ENCODE measurements around the gene RABGAP1L. TPM values are rescaled to one million over a fixed set of nuclear protein-coding genes. Genes with fewer than 3 reads are reported as not detected.

The RABGAP1L gene
- total RNA-seq, 1 experiment from 2014 or later, result 76.9 TPM

DNA sequence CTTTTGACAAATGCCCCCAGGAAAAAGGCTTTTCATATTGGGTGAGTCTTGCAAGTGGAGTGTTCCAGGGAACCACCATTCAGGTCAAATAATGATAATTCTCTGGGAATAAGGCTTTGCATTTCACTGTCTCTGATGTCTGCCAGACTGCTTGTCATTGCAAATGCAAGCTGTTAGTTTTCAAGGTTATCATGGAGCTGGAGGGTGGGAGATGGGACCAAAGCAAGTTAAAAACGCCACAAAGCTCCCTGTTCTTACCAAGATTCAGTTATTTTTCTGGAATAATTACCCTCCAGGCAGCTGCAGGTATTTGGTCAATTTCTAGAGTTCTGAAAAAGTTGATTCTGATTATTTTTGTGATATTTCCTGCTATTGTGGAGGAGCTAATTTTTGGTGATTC, 498.6 kb downstream of the RABGAP1L start (continued):
- TF ChIP-seq, protein P1, sequence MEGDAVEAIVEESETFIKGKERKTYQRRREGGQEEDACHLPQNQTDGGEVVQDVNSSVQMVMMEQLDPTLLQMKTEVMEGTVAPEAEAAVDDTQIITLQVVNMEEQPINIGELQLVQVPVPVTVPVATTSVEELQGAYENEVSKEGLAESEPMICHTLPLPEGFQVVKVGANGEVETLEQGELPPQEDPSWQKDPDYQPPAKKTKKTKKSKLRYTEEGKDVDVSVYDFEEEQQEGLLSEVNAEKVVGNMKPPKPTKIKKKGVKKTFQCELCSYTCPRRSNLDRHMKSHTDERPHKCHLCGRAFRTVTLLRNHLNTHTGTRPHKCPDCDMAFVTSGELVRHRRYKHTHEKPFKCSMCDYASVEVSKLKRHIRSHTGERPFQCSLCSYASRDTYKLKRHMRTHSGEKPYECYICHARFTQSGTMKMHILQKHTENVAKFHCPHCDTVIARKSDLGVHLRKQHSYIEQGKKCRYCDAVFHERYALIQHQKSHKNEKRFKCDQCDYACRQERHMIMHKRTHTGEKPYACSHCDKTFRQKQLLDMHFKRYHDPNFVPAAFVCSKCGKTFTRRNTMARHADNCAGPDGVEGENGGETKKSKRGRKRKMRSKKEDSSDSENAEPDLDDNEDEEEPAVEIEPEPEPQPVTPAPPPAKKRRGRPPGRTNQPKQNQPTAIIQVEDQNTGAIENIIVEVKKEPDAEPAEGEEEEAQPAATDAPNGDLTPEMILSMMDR (IDR thresholded peaks at IDR 0.05), result no peak
- TF ChIP-seq KAT7 (CRISPR knock-in tag; IDR thresholded peaks at IDR 0.05; ENCODE audit: borderline replicate concordance) (no peak), GABPB1 (CRISPR knock-in tag; IDR thresholded peaks at IDR 0.05) (no peak), CBFB (CRISPR knock-in tag; IDR thresholded peaks at IDR 0.05; ENCODE audit: low read depth) (no peak)
- TF ChIP-seq, protein P2, sequence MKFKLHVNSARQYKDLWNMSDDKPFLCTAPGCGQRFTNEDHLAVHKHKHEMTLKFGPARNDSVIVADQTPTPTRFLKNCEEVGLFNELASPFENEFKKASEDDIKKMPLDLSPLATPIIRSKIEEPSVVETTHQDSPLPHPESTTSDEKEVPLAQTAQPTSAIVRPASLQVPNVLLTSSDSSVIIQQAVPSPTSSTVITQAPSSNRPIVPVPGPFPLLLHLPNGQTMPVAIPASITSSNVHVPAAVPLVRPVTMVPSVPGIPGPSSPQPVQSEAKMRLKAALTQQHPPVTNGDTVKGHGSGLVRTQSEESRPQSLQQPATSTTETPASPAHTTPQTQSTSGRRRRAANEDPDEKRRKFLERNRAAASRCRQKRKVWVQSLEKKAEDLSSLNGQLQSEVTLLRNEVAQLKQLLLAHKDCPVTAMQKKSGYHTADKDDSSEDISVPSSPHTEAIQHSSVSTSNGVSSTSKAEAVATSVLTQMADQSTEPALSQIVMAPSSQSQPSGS (CRISPR knock-in tag; IDR thresholded peaks at IDR 0.05; ENCODE audit: borderline replicate concordance, low read depth), result no peak
- TF ChIP-seq, protein P3, sequence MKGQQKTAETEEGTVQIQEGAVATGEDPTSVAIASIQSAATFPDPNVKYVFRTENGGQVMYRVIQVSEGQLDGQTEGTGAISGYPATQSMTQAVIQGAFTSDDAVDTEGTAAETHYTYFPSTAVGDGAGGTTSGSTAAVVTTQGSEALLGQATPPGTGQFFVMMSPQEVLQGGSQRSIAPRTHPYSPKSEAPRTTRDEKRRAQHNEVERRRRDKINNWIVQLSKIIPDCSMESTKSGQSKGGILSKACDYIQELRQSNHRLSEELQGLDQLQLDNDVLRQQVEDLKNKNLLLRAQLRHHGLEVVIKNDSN (CRISPR knock-in tag; IDR thresholded peaks at IDR 0.05), result no peak

DNA sequence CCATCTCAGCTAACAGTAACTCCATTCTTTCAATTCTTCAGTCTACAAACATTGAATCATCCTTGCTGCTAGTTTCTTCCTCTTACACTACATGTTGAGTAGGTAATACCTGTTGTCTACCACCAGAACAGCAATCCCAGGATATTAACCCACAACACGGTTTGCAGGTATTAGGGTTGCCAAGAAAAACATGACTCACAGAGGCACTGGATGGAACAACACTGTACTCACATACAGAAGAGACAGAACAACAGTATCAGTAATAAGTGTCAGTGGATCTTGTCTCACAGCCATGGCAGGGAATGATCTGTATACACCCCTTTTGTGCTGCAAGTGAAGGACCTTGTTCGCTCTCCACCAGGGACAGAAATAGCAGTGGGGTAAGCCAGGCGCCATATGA, 500.5 kb downstream of the RABGAP1L start:
- Mint-ChIP-seq H3K36me3 (peaks cover 2% of the 10 kb centered on the region; the same call in 1 of the 2 replicates), H3K27ac (no peak overlapping the region), H3K4me1 (no peaks in the 10 kb centered on the region), H3K4me3 (no peak overlapping the region), H3K9me3 (peaks cover 19% of the 10 kb centered on the region), H3K27me3 (ENCODE audit: low read depth) (no peaks in the 10 kb centered on the region)
- CTCF ChIA-PET, result no interaction called here
- no peak for DNase-seq (ENCODE audit: low spot score)
- TF ChIP-seq TCF7 (CRISPR knock-in tag; IDR thresholded peaks at IDR 0.05; ENCODE audit: low read depth), result no peak
- TF ChIP-seq ZNF121 (CRISPR knock-in tag; IDR thresholded peaks at IDR 0.05), result no peak
- TF ChIP-seq CBFB (CRISPR knock-in tag; IDR thresholded peaks at IDR 0.05; ENCODE audit: low read depth), result no peak
- TF ChIP-seq ELF4 (CRISPR knock-in tag; IDR thresholded peaks at IDR 0.05; ENCODE audit: low read depth), result no peak
- TF ChIP-seq, protein P4, sequence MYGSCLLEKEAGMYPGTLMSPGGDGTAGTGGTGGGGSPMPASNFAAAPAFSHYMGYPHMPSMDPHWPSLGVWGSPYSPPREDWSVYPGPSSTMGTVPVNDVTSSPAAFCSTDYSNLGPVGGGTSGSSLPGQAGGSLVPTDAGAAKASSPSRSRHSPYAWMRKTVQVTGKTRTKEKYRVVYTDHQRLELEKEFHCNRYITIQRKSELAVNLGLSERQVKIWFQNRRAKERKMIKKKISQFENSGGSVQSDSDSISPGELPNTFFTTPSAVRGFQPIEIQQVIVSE (CRISPR knock-in tag; IDR thresholded peaks at IDR 0.05; ENCODE audit: borderline replicate concordance), result no peak
- TF ChIP-seq, protein P5, sequence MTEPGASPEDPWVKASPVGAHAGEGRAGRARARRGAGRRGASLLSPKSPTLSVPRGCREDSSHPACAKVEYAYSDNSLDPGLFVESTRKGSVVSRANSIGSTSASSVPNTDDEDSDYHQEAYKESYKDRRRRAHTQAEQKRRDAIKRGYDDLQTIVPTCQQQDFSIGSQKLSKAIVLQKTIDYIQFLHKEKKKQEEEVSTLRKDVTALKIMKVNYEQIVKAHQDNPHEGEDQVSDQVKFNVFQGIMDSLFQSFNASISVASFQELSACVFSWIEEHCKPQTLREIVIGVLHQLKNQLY (CRISPR knock-in tag; IDR thresholded peaks at IDR 0.05), result no peak
- no peak for TF ChIP-seq MXD4 (CRISPR knock-in tag; IDR thresholded peaks at IDR 0.05; ENCODE audit: borderline replicate concordance)
- TF ChIP-seq CREB1 (CRISPR knock-in tag; IDR thresholded peaks at IDR 0.05), result no peak
- TF ChIP-seq ZNF416 (CRISPR knock-in tag; IDR thresholded peaks at IDR 0.05), result no peak
- no peak for TF ChIP-seq TEAD4 (CRISPR knock-in tag; IDR thresholded peaks at IDR 0.05)
- TF ChIP-seq NFATC4 (CRISPR knock-in tag; IDR thresholded peaks at IDR 0.05), result no peak
- POLR2A ChIA-PET, result interaction anchor here (0.6 kb wide), 1 partner anchor 75 kb away, joined by 4 read pairs; no protein-coding TSS in a partner anchor
- no peak for ATAC-seq

DNA sequence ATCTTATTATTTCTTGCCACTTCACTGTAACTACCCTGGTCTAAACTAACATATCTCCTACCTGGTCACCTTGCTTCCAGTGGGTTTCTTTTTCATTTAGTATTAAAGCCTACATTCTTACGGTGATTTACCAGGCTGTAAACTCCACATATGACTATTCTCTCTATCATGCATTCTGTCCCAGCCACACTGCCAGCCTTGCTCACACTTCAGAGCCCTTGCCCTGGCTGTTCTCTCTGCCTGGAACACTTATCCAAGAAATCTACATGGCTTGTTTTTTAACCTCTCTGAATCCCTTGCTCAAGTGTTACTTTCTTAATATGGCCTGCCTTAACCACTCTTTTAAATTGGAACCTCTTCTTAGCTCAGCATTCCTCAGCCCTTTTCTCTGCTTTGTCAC, 501.2 kb downstream of the RABGAP1L start:
- Mint-ChIP-seq H3K36me3 (peaks cover 2% of the 10 kb centered on the region; the same call in 1 of the 2 replicates), H3K4me1 (no peaks in the 10 kb centered on the region), H3K4me3 (no peak overlapping the region), H3K9me3 (peaks cover 19% of the 10 kb centered on the region), H3K27ac (no peak overlapping the region), H3K27me3 (ENCODE audit: low read depth) (no peaks in the 10 kb centered on the region)
- no peak for ATAC-seq
- CTCF ChIA-PET, result no interaction called here
- POLR2A ChIA-PET, result no interaction called here
- no peak for DNase-seq (ENCODE audit: low spot score)
- TF ChIP-seq, protein P6, sequence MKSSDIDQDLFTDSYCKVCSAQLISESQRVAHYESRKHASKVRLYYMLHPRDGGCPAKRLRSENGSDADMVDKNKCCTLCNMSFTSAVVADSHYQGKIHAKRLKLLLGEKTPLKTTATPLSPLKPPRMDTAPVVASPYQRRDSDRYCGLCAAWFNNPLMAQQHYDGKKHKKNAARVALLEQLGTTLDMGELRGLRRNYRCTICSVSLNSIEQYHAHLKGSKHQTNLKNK (CRISPR knock-in tag; IDR thresholded peaks at IDR 0.05), result no peak
- TF ChIP-seq CREM (CRISPR knock-in tag; IDR thresholded peaks at IDR 0.05), result no peak
- TF ChIP-seq, protein P7, sequence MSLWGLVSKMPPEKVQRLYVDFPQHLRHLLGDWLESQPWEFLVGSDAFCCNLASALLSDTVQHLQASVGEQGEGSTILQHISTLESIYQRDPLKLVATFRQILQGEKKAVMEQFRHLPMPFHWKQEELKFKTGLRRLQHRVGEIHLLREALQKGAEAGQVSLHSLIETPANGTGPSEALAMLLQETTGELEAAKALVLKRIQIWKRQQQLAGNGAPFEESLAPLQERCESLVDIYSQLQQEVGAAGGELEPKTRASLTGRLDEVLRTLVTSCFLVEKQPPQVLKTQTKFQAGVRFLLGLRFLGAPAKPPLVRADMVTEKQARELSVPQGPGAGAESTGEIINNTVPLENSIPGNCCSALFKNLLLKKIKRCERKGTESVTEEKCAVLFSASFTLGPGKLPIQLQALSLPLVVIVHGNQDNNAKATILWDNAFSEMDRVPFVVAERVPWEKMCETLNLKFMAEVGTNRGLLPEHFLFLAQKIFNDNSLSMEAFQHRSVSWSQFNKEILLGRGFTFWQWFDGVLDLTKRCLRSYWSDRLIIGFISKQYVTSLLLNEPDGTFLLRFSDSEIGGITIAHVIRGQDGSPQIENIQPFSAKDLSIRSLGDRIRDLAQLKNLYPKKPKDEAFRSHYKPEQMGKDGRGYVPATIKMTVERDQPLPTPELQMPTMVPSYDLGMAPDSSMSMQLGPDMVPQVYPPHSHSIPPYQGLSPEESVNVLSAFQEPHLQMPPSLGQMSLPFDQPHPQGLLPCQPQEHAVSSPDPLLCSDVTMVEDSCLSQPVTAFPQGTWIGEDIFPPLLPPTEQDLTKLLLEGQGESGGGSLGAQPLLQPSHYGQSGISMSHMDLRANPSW (CRISPR knock-in tag; conservative IDR thresholded peaks at IDR 0.05; ENCODE audit: low read depth), result no peak
- TF ChIP-seq NFATC4 (CRISPR knock-in tag; IDR thresholded peaks at IDR 0.05), result no peak
- TF ChIP-seq ZNF423 (CRISPR knock-in tag; IDR thresholded peaks at IDR 0.05), result no peak
- TF ChIP-seq GRHL2 (CRISPR knock-in tag; IDR thresholded peaks at IDR 0.05; ENCODE audit: insufficient replicate concordance, severe bottlenecking), result no peak
- TF ChIP-seq, protein P8, sequence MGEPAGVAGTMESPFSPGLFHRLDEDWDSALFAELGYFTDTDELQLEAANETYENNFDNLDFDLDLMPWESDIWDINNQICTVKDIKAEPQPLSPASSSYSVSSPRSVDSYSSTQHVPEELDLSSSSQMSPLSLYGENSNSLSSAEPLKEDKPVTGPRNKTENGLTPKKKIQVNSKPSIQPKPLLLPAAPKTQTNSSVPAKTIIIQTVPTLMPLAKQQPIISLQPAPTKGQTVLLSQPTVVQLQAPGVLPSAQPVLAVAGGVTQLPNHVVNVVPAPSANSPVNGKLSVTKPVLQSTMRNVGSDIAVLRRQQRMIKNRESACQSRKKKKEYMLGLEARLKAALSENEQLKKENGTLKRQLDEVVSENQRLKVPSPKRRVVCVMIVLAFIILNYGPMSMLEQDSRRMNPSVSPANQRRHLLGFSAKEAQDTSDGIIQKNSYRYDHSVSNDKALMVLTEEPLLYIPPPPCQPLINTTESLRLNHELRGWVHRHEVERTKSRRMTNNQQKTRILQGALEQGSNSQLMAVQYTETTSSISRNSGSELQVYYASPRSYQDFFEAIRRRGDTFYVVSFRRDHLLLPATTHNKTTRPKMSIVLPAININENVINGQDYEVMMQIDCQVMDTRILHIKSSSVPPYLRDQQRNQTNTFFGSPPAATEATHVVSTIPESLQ (CRISPR knock-in tag; IDR thresholded peaks at IDR 0.05), result no peak
- TF ChIP-seq, protein P3 (CRISPR knock-in tag; IDR thresholded peaks at IDR 0.05), result no peak
- no peak for TF ChIP-seq MXD4 (CRISPR knock-in tag; IDR thresholded peaks at IDR 0.05; ENCODE audit: borderline replicate concordance)
